G401.6 (cell line): ENCODE data around the gene MPPED1.

Experiments
- FAIRE-seq: peaks from 2 replicates; lab custom pipeline; 2012; peaks lifted over from hg19 to GRCh38; lab: Jason Lieb, UNC

The MPPED1 gene

GRCh38 chr22:43478621-43479300, 66.9 kb downstream of the MPPED1 start:
- FAIRE-seq, result no peak

DNA sequence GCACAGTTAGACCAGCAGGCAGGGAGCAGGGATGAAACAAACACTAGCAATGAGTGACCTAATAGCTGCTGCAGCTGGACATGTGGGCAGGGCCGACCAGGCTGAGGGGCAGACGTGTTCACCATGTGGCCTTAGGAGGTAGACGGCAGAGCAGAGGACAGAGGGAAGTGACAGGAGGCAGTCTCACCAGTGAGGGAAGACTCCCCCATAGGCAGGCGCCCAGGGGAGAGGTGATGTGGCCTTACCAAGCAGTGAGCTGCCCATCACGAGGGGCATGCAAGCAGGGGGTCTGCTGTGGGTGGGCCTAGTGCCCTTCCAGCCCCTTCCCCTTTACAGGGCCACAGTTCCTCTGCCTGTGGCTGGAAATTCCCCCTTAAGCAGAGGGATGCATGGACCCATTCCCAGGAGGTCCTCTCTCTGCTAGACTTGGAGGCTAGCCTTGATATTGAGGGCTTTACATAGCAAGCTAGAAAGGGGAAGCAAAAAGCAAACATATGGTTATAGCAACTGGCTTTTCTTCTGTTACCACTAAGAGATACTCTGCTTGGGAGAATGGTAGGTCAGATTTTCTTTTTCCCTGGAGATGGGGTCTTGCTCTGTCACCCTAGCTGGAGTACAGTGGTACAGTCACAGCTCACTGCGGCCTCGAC, 67.6 kb downstream of the MPPED1 start:
- no peak for FAIRE-seq

DNA sequence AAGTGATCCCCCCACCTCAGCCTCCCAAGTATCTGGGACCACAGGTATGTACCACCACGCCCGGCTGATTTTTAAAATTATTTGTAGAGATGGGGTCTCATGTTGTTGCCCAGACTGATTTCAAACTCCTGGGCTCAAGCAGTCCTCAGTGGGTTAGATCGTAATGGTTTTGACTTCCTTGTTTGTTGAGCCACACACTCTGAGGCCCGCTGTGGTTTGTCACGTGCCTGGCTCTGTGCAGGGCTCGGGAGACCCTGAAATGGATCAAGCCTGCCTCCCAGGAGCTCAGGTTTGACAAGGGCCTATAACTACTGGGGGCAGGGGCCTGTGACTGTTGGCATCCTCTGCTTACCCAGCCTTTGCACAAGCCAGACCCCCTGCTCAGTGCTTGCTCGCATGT, 68.1 kb downstream of the MPPED1 start:
- FAIRE-seq, result no peak

DNA sequence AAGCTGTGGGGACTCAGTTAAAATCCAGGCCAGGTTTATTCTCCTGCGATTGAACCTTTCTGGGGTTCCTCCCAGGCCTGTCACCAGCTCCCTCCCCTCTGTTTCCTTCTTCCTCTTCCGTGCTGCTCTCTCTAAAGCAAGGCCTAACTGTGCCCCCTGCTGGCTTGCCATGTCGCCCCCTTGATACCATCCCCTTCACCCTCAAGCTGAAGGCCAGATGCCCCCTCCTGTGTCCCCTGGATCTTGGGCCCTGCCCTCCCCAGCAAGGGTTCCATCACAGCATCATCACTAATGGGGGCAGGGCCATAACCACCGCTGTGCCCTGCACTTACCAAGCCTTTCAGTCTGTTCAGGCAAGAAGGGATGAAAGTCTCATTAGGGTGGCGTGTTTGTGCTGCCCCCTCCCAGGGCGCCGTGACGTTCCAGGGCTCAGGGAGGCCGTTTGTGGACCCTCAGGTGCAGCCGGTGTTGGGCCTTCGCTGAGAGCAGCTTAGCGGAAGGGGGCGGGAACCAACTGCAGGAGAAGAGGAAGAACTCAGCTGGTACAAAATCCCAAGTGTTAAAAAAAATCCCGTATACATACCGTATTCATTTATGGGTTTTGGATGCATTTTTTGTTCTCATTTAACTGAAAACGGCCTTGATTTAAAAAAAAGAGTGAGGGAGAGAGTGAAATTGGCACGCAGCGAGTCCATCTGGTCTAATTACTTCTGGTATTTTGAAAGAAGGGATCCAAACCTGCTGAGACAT, 69.9 kb downstream of the MPPED1 start:
- FAIRE-seq, result no peak

- FAIRE-seq, result no peak
Observed at GRCh38 chr22:43482318-43482625, 70.5 kb downstream of the MPPED1 start.

- FAIRE-seq, result no peak
Observed at GRCh38 chr22:43483266-43483665, 71.5 kb downstream of the MPPED1 start.

DNA sequence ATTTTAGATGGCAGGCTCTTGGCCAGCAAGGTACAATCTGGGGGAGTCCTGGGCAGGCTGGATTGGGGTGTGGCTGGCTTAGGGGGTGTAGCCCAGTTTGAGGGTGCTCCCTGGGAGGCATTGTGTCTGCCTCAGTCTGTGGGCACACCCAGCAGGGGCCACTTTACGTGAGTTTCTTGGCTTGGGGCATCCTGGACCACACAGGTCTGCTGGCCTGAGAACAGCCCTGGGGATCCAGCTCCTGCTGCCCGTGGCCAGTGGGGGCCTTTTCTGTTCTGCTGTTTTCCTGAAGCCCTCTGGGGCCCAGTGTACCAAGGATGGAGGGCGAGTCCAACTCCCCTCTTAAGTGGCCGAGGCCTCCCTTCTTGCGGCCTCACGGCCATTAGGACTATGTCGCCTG, 71.9 kb downstream of the MPPED1 start:
- FAIRE-seq, result no peak

DNA sequence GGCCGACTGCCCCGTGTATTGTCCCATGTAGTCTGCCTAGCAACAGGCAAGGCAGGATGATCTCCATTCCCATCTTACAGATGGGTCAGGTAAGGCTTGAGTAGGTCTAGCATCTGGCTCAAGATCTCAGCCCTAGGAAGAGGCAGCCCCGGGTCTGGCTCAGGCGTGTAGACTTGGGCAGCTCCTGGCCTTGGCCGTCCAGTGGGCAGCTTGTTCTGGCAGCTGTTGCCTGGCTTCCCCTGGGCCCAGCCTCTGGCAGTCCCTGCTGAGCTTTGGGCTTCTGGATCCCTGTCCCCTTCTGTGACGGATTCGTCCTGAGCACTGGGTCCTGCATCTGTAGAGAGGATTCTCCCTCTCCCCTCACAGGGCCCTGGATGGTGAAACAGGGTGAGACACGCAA, 72.4 kb downstream of the MPPED1 start:
- FAIRE-seq, result no peak

DNA sequence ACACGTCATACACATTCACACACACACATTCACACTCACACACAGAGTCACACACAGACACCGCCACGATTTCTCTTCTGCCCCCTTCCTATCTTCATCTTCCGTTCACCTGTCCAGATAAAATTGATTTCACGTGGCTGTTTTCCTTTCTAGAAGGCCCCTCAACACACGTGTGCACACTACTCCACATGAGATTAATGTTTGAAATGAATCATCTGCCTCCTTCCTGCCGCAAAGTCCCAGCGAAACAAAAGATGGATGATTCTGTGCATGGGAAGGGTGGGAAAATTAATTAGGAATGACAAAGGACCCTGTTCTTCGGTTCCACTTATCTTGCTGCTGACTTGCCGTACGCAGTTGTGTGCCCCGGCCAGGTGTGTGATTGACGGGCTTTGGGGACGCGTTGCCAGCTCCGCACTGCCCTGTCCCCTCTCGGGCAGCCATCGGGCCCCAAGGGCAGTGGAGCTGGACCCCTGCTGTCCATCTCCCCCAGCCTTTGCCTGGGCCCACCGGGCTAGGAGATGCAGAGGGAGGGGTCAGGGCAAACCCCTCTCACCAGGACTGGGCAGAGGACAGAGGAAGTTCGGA, 73.8 kb downstream of the MPPED1 start:
- FAIRE-seq, result no peak

- no peak for FAIRE-seq
Observed at GRCh38 chr22:43487311-43488030, 75.7 kb downstream of the MPPED1 start.

DNA sequence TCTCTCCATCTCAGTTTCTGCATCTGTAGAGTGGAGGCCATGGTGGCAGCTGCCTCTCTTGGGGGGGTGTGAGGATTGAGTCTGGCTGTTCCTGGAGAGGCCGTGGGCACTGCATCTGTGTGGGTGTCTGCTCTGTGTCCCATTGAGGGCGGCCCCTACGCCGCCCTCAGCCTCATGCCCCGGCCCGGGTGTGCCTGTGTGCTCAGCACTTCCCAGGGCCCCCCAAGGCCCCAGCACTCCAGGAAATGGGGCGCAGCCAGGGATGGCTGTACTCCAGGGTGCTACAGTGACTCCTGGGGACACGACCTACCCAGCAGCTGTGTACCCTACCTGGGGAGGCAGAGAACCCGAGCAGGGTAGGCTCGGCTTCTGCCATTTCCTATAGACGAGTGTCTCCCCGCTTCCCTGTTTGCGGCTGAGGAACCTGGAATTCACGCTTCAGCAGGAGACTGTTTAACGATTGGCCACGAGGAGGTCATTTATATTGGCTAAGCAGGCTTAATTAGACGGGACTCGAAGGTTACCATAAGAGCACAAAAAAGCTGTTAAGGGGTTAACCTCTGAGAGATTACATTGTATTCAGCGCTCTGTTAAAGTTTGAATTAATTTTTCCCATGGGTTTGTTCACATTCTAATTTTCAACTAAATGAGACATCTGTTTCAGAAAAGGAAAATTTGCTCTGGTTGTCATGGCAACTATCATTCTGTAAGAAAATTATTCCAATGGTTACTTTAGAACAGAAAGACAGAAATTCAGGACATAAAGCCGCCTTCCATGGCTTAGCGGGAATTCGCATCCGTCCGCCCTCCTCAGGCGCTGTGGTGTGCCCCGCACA, 76.4 kb downstream of the MPPED1 start:
- no peak for FAIRE-seq

- FAIRE-seq, result no peak
Observed at GRCh38 chr22:43488937-43489336, 77.1 kb downstream of the MPPED1 start.

- FAIRE-seq, result no peak
Observed at GRCh38 chr22:43490311-43490710, 78.5 kb downstream of the MPPED1 start.

DNA sequence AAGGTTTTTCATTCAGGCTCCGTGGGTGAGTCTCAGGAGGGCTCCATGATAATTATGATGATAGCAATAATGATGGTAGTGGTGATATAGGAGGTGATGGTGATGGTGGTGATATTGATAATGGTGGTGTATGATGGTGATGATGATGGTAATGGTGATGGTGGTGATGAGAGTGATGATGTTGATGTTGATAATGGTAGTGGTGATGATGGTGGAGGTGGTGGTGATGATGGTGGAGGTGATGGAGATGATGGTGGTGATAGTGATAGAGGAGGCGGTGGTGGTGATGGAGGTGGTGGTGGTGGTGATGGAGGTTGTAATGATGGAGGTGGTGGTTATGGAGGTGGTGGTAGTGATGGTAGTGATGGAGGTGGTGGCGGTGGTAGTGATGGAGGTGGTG, 79.4 kb downstream of the MPPED1 start:
- no peak for FAIRE-seq

DNA sequence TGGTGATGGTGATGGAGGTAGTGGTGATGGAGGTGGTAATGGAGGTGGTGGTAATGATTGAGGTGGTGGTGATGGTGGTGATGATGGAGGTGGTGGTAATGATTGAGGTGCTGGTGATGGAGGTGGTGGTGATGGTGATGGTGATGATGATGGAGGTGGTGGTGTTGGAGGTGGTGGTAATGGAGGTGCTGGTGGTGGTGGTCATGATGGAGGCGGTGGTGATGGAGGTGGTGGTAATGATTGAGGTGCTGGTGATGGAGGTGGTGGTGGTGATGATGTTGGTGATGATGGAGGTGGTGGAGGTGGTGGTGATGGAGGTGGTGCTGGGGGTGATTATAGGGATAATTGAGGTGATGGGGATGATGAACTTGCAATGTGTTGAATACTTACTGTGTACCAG, 79.9 kb downstream of the MPPED1 start:
- FAIRE-seq, result no peak

GRCh38 chr22:43493297-43493696, 81.5 kb downstream of the MPPED1 start:
- FAIRE-seq, result no peak

GRCh38 chr22:43497956-43498855, 86.4 kb downstream of the MPPED1 start:
- FAIRE-seq, result no peak

DNA sequence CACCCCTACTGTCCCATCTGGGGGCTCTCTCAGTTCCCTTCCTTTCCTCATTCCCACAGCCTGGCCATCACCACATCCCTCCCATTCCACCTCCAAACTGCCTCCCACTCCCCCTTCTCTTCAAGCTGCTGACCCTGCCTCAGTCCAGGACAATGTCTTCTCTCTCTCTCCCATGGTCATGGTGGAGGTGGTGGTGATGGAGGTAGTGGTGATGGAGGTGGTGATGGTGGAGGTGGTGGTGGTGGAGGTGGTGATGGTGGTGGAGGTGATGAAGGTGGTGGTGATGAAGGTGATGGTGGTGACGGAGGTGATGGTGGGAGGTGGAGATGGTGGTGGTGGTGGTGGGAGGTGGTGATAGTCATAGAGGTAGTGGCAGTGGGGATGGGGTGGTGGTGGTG, 87.0 kb downstream of the MPPED1 start:
- FAIRE-seq, result no peak

DNA sequence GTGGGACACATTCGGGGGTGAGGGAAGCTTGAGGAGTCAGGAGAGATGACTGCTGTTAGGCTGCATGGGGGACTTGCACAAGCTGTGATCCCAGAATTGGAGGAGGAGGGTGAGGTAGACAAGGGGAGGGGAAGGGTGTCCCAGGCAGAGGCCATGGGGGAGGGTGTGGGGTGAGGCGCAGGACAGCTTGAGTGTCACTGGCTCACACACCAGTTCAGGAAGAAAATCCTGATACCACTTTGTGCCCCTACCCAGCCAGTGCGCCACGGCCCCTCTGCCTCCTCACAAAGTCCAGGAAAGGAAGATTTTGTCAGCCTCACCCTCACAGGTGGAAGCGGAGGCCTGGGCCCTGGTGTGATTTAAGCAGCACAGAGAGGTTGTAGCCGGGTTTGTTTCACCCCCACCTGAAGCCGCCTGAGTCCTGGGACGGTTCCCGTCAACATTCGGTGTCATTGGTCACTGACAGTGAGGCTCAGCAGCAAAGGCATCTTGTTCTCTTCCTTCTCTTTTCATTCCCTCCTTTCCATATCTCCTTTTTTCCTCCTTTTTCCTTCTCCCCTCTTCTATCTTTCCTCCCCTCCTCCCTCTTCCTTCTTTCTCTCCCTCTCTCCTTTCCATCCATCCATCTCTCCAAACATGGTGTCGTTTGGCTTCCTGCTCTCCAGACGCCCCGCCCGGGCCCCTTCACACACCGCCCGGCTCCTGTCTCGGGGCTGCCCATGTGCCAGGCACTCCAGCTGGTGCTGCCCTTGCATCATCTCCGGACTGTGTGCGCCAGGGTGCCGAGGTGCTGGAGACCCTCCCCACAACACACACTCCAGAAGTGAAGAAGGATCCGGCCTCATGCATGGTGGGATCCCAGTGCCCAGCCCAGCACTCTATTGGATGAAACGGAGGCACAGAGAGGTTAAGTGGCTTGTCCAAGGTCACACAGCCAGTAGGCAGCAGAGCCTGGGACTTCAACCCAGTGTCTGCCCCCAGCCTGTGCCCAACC, 89.3 kb downstream of the MPPED1 start:
- FAIRE-seq, result no peak
